Activated naive CD8-positive, alpha-beta T cell treated with anti-CD3 and anti-CD28 coated beads, Interleukin-2, amount 50 U/mL, for 16 hours (primary cell): ENCODE data around the gene BRMS1.
"Not testable (repeated sequence)": the region's sequence is repeated elsewhere in the genome, so short reads cannot be mapped to it uniquely, and the experiment has no call there.

Experiments
- DNase-seq: peaks from one replicate; pipeline ENCODE4 v3.0.0-alpha.2; 2020; ENCODE audit warnings: low read depth, low spot score

BRMS1 gene

GRCh38 chr11:66310803-66311440, 34.0 kb downstream of the BRMS1 start:
- DNase-seq = not testable (repeated sequence)

DNA sequence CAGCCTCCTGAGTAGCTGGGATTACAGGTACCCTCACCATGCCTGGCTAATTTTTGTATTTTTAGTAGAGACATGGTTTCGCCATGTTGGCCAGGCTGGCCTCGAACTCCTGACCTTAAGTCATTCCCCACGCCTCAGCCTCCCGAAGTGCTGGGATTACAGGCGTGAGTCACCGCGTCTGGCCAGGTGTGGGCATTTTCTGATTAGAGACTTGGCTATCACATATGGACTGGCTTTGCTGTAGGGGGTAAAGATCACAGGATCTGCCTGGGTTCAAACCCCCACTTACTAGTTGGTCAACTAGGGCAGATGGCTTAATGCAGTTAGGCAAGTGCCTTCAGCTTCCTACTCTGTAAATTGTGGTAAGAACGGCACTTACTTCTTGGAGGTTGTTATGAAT, 34.6 kb downstream of the BRMS1 start:
- DNase-seq = no peak

DNA sequence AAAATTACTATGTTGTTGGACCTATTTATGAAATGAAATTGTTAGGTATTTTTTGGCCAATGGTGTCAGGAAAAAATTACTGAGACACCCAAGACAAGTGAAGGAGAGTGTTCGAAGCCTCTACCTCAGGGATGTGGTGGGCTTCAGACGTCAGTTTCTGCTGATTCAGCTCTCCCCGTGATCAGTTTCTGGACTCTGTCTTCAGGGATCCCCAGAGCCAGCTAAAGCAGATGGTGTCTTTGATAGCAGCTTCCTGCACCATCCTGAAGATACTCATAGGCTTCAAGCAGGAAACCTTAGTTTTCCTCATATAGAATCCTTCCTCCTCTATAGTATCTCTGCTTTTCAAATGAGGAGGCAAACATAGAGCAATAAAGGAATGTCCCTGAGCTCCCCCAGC, 35.4 kb downstream of the BRMS1 start:
- no peak for DNase-seq

DNA sequence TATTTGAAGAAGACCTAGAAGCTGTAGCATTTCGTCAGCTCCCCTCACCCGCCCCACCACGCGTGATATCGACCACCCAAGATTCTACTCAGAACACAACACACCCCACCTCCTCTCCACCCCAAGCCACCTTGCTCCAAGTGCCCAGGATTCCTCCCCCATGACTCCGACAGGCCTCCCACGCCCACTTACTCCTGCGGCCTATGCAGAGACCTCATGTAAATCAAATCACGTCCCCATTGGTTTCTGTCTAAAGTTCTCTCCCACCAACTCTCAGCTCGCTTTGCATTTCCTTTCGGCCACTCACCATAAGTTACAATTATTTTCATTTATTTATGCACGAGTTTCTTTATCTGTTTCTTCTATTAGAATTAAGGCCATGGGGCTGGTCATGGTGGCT, 42.2 kb downstream of the BRMS1 start:
- no peak for DNase-seq

- DNase-seq = no peak
Observed at GRCh38 chr11:66299186-66299585, 45.7 kb downstream of the BRMS1 start.

- no peak for DNase-seq
Observed at GRCh38 chr11:66297610-66298009, 47.3 kb downstream of the BRMS1 start.

DNA sequence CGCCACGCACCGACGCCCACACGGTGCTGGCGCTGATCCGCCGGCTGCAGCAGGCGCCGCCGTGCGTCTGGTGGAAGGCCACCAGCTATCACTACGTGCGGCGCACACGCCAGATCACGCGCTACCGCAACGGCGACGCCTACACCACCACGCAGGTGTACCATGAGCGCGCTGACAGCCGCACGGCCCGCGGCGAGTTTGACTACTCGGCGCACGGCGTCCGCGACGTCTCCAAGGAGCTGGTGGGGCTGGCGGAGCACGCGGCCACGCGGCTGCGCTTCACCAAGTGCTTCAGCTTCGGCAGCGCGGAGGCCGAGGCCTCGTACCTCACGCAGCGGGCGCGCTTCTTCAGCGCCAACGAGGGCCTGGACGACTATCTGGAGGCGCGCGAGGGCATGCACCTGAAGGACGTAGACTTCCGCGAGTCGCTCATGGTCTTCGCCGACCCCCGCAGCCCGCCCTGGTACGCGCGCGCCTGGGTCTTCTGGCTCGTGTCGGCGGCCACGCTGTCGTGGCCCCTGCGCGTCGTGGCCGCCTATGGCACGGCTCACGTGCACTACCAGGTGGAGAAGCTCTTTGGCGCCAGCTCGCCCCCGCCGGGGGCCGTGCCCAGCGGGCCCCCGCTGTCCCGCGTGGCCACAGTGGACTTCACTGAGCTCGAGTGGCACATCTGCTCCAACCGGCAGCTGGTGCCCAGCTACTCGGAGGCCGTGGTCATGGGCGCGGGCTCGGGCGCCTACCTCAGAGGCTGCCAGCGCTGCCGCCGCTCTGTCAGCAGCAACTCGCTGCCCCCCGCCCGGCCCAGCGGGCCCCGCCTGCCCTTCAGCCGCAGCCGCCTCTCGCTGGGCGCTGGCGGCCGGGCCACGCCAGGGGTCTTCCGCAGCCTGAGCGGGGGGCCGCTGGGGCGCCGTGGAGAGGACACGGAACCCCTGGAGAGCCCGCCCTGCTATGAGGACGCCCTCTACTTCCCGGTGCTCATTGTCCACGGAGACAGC, 50.0 kb downstream of the BRMS1 start:
- DNase-seq = no peak

DNA sequence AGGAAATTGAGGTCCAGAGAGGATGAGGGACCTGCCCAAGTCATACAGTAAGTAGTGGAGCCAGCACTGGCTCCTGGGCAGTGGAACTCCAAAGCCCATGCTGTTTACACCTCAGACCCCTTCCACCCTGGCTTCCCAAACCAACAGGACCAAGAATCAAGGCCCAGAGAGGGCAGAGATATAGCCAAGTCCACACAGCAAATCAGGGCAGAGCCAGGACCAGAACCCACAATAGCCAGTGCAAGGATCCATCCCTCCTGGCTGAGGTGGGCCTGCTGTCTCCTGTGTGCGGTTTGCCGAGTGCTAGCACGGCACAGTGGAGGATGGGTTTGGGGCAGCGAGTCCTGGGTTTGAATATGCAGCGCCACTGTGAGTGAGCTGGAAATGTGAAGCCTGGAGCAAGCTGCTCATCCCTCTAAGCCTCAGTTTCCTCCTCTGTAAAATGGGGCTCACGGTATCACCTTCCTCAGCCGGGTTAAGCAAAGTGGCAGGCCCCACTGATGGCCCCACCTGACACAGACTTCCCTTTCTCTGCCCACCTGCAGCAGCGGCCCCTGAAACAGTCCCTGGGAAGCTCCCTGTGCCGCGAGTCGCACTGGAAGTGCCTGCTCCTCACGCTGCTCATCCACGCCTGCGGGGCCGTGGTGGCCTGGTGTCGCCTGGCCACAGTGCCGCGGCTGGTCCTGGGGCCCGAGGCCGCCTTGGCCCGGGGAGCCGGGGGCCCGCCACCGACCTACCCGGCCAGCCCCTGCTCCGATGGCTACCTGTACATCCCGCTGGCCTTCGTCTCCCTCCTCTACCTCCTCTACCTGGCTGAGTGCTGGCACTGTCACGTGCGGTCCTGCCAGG, 50.9 kb downstream of the BRMS1 start:
- DNase-seq = no peak

- DNase-seq = no peak
Observed at GRCh38 chr11:66293352-66293751, 51.6 kb downstream of the BRMS1 start.

DNA sequence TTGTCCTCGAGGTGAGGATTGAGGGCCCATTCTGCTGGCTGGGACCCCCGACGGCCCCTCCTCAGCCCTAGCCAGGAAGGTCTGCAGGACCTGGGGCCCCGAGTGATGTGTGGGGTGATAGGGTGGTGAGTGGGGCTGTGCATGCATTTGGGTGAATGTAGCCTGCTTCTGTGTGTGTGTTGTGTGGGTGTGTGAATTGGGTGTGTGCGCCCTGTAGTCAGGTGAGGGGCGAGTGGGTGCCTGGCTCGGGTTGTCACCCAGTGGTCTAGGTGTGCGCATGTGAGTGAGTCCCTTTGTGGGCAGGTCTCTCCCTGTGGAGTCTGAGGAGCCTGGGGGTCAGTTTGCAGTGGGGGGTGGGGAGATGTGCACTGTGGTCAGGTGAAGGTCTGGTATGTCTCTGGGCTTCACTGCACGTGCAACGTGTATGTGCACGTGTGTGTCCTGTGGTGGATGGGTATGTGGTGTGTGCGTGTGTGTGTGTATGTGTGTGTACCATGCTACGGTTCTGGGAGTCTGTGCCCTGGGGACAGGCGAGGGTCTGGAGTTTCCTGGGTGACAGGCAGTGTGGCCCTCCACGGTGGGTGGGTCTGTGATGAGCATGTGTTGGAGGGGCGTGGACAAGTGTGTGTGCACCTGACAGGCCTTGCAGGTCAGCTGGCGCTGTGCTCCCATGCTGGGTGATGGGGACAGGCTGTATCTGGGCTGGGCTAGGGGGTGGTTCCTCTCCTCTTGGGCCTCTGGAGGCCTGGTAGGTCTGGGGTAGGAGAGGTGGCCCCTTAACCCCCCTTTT, 52.2 kb downstream of the BRMS1 start:
- DNase-seq = no peak

GRCh38 chr11:66291706-66292542, 53.0 kb downstream of the BRMS1 start, which contains the start of gene TMEM151A:
TSS of gene TMEM151A (plus strand) at chr11:66291894. CDS start at chr11:66292014, 120 bp downstream.
- no peak for DNase-seq

DNA sequence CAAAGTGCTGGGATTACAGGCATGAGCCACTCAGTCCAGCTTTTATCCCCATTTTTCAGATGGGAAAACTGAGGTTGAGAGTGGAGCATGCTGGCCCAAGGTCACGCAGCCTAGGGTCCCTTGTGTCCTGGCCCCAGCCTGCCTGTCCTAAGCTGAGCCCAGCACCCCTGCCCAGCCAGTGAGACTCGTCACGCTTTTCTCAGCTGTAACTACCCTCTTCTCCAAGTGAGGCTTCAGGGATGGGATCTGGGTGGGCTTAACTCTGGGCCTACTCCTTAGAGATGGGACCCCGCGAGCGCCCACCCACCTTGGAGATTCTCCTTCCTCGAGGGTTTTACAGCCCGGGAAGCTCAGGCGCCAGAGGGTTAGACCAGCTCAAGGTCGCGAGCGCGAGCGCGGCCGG, 53.6 kb downstream of the BRMS1 start:
- DNase-seq = no peak

- no peak for DNase-seq
Observed at GRCh38 chr11:66290330-66290621, 54.6 kb downstream of the BRMS1 start.

DNA sequence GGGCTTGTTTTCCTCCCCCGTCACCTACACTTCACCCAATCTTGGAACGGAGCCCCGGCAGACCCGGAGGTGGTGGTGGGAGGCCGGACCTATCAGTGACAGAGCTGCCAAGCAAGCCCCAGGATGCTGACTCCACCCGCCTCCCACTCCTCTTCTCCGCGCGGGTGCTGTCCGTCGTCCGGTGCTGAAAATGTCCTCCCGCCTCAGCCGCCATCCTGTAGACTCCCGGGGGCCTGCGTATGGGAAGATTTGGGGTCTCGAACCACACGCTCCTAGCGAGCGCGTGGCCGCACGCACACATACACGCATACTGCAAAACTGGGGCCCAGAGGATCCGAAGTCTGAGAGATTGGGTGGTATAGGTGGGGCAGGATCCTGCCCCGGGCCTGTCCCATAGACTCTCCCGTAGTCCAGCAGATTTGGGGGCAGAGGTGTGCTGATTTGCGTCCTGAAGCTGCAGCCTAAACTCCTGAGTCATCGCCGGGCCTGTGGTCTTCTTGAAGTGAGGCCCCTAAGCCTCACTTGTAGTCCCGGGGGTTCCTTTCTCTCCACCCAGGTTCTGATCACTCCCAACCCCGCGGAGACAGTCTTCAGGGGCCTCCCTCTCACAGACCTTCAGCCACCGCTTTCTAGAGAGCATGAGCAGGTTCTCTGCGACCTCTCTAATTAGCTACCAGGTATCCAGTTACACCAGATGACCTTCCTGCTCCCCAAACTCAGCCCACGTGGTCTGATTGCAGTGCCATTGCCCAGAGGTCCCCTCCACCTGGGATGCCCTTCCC, 55.2 kb downstream of the BRMS1 start:
- peak; percentile 71 for DNase-seq

DNA sequence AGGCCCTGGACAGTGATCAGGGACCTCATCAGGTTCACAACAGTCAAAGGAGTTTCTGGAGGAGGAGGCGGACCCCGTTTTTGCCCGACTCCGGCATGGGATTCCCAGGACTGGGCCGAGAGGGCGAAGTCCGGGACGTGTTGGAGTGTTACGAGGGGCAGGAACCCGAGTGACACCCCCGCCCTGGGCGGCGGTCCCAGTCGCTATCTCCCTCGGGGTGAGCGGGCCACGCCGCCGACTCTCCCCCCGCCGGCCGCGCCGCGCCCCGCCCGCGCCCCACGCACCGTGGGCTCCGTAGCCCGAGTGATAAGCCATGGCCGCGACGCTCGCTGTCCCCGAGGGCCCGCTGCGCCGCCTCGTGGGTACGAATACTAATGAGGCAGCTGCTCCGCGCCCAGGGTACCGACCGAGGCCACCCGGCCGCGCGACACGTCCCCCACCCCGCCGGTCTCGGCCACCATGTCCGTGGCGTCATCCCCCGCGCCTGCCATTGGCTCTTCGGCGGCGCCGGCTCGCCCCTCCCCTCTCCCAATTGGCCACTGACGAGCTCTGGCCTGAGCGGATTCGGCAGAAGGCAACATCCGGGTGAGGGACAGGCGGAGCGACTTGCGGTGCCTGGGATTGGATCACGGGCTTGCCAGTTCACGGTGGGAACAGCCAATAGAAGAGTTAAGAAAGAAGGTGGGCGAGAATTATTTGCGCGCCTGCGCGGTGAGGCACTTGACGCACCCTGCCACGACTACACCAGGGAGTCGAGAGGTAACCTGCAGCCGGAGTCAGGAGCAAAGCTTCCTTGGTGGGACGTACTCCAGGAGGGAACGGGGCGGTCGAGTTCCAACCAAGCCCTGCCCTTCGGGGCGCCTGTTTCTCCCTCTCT, 56.0 kb downstream of the BRMS1 start, which contains the start of gene YIF1A:
TSS of gene YIF1A (minus strand) at position 473 of the 877 bp plus-strand sequence. CDS start at position 315, 158 bp downstream.
- peak; percentile 97 for DNase-seq

GRCh38 chr11:66287889-66288670, 56.8 kb downstream of the BRMS1 start:
- no peak for DNase-seq
